ENCODE results near the gene HBEGF. TPM values are rescaled to one million over a fixed set of nuclear protein-coding genes. Genes with fewer than 3 reads are reported as not detected.

Gene HBEGF
- 10 to 100 TPM; 11.9 to 35.3 (median 16.6) TPM for polyA plus RNA-seq (ENCODE audit: insufficient read length in 10 of 10)
- long read RNA-seq, donor 1, transcript HBEGF-201 (6 exons, 2,386 nt), result major isoform, 7 of 46 reads
- long read RNA-seq, donor 1, partial matches to known transcripts, result 39 of 46 reads
- long read RNA-seq, donor 1, other reads (novel, unspliced or antisense), result 0 of 46 reads
- long read RNA-seq, donor 2, partial matches to known transcripts, result 0 of 6 reads
- long read RNA-seq, donor 2, other reads (novel, unspliced or antisense), result 0 of 6 reads
- long read RNA-seq, donor 3, result 0 reads
- long read RNA-seq, donor 4, partial matches to known transcripts, result 0 of 1 reads
- long read RNA-seq, donor 4, other reads (novel, unspliced or antisense), result 0 of 1 reads
- long read RNA-seq, donor 5, partial matches to known transcripts, result 0 of 3 reads
- long read RNA-seq, donor 5, other reads (novel, unspliced or antisense), result 0 of 3 reads
- long read RNA-seq, donor 6, partial matches to known transcripts, result 0 of 2 reads
- long read RNA-seq, donor 6, other reads (novel, unspliced or antisense), result 0 of 2 reads
- long read RNA-seq, donor 7, partial matches to known transcripts, result 0 of 4 reads
- long read RNA-seq, donor 7, other reads (novel, unspliced or antisense), result 0 of 4 reads
- long read RNA-seq, donor 8, partial matches to known transcripts, result 0 of 1 reads
- long read RNA-seq, donor 8, other reads (novel, unspliced or antisense), result 0 of 1 reads
- long read RNA-seq, donor 9, partial matches to known transcripts, result 0 of 2 reads
- long read RNA-seq, donor 9, other reads (novel, unspliced or antisense), result 0 of 2 reads

GRCh38 chr5:140346348-140347221 lies at the start of gene HBEGF:
Gene HBEGF (minus strand): TSS chr5:140346603. CDS start chr5:140346328, 275 bp downstream.
- peak; percentile 78 to 92 (median 84) for DNase-seq

- no peak for DNase-seq
Measured at GRCh38 chr5:140393738-140394137, 47.3 kb upstream of the HBEGF start.

GRCh38 chr5:140391732-140392131 lies 45.3 kb upstream of the HBEGF start:
- no peak for DNase-seq

GRCh38 chr5:140391312-140391711 lies 44.9 kb upstream of the HBEGF start:
- DNase-seq, result no peak

- no peak for DNase-seq
Measured at GRCh38 chr5:140388052-140388451, 41.6 kb upstream of the HBEGF start.

- no peak for DNase-seq
Measured at GRCh38 chr5:140383300-140383699, 36.9 kb upstream of the HBEGF start.

GRCh38 chr5:140382866-140383265 lies 36.5 kb upstream of the HBEGF start:
- DNase-seq, result no peak

GRCh38 chr5:140381972-140382371 lies 35.6 kb upstream of the HBEGF start:
- no peak for DNase-seq

- DNase-seq, result no peak
Measured at GRCh38 chr5:140381351-140381750, 34.9 kb upstream of the HBEGF start.

GRCh38 chr5:140372971-140373487 lies 26.6 kb upstream of the HBEGF start:
- DNase-seq, result peak; percentile 66 to 88 (median 79)

GRCh38 chr5:140371356-140372151 lies 25.2 kb upstream of the HBEGF start:
- DNase-seq, result no peak

- DNase-seq, result no peak
Measured at GRCh38 chr5:140367256-140368013, 21.0 kb upstream of the HBEGF start.

- DNase-seq, result no peak
Measured at GRCh38 chr5:140366589-140367255, 20.3 kb upstream of the HBEGF start.

GRCh38 chr5:140365941-140366340 lies 19.5 kb upstream of the HBEGF start:
- no peak for DNase-seq

- no peak for DNase-seq
Measured at GRCh38 chr5:140365282-140365681, 18.9 kb upstream of the HBEGF start.

- no peak for DNase-seq
Measured at GRCh38 chr5:140364472-140364765, 18.0 kb upstream of the HBEGF start.

GRCh38 chr5:140363631-140364471 lies 17.4 kb upstream of the HBEGF start:
- DNase-seq, result no peak

- DNase-seq, result peak in 2 of 3 donors; percentile 48 to 74
Measured at GRCh38 chr5:140362875-140363630, 16.6 kb upstream of the HBEGF start.
